Body of pancreas (tissue), 4 donors: ENCODE results near the gene KCND2.

Source experiments
- CTCF ChIP-seq, 7 experiments: fragments of 450-650 bp in 4 of 7; fragments of 200-600 bp in 3 of 7; sonication (generic) in 3 of 7; IDR thresholded peaks; one replicate each; pipeline ENCODE4 v1.5.1; 2016 to 2019; ENCODE audit warnings: antibody characterized with exemption in 7 of 7
- POLR2A ChIP-seq, 3 donors: fragments of 450-650 bp; IDR thresholded peaks; one replicate each; pipeline ENCODE4 v1.6.1; 2016; ENCODE audit warnings: antibody characterized with exemption in 3 of 3, mild to moderate bottlenecking in 2 of 3

- TF ChIP-seq CTCF (IDR thresholded peaks at IDR 0.05) (no peak), POLR2A (IDR thresholded peaks at IDR 0.05) (no peak)
These were observed 451.5 kb downstream of the KCND2 start for GRCh38 chr7:120724448-120724847.
